ENCODE results near the gene MGA.

DNA sequence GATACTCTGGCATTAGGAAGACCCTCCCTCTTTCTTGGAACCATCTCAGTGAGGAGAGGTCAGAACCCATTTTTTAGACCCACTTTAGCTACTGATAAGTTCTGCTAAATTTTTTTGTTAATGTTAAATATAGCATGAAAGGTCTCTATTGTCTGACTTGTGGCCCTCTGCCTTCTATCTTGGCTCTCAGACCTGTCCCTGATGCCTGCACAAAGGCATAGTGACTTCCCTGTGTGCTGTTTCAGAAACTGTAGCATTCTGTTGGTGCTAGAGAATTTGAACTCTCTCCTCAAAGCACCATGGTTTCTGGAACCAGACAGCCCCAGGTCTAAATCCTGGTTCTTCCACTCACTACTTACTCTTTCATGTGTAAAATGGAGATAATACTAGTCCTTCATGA is 129.5 kb downstream of the MGA start:
- TF ChIP-seq EZH2phosphoT487 (IDR thresholded peaks at IDR 0.05; ENCODE audit: insufficient read depth, low read depth) (no peak), EZH2 (IDR thresholded peaks at IDR 0.05; ENCODE audit: insufficient read depth, poor library complexity, severe bottlenecking) (no peak)
